ENCODE results near the gene CLSTN3. TPM values are rescaled to one million over a fixed set of nuclear protein-coding genes. Genes with fewer than 3 reads are reported as not detected.

The CLSTN3 gene
- total and polyA plus RNA-seq, 2 of the 13 experiments (the other 11 are each of a cell fraction or from before 2014, with no cell fraction given), result 26.2 to 94.1 TPM

DNA sequence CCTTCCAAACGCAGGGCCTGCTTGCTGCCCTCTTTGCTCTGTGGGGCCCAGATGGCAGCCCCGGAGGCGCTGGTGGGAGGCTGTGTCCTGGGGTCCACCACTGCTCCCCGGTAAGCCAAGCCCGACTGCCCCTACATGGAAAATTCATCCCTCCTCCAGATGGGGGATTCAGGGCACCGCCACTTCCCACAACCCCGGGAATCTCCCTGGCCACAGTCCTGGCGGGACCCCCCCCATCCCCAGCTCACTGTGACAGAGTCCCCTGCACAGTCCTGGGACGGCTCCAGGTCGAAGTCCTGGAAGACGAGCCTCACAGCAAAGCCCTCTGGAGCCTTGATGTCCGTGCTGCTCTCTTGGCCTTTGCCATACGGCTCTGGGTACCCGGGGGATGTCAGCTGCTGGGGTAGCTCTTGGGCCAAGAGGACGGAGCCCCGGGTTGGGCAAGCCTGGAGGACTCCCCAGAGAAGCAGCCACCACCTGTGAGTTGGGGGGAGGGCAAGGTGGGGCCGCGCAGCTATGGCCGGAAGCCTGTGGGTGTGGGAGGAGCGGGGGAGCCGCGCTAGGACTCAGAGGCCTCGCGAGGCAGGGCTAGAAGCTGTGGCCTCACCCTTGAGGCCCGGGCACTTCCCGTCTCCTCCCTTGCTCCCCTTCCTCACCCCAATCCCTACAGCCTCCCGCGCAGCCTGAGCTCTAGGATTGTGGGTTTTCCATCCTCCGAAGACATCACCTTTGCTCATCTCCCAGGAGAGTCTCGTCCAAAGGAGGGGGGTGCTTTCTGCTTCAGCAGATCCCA lies 22.0 kb upstream of the CLSTN3 start (continued):
- 0 out of 2 replicates have a peak, but pooled peaks have one; percentile 25 for TF ChIP-seq ZNF775 (CRISPR knock-in tag; IDR thresholded peaks at IDR 0.05; ENCODE audit: borderline replicate concordance)
- peak; percentile 73; the same call in 1 of the 2 replicates for TF ChIP-seq ZC3H4 (CRISPR knock-in tag; IDR thresholded peaks at IDR 0.05; ENCODE audit: borderline replicate concordance)
- 0 out of 2 replicates have a peak, but pooled peaks have one; percentile 70 for TF ChIP-seq ZNF709 (CRISPR knock-in tag; IDR thresholded peaks at IDR 0.05)
- TF ChIP-seq HBP1 (CRISPR knock-in tag; IDR thresholded peaks at IDR 0.05; ENCODE audit: low read depth), result peak; percentile 47; the same call in 1 of the 2 replicates
- no peak for TF ChIP-seq TRIM24 (CRISPR knock-in tag; IDR thresholded peaks at IDR 0.05)
- peak; percentile 60; the same call in 1 of the 2 replicates for TF ChIP-seq ZNF543 (CRISPR knock-in tag; IDR thresholded peaks at IDR 0.05)
- no peak; the same call in 1 of the 2 replicates for TF ChIP-seq ZNF614 (CRISPR knock-in tag; IDR thresholded peaks at IDR 0.05; ENCODE audit: borderline replicate concordance)
- peak; percentile 66; the same call in 1 of the 2 replicates for TF ChIP-seq BCL3 (CRISPR knock-in tag; IDR thresholded peaks at IDR 0.05)
- peak; percentile 39 for TF ChIP-seq NCOR1 (IDR thresholded peaks at IDR 0.05; ENCODE audit: borderline replicate concordance, low read length)
- TF ChIP-seq NR2F6 (IDR thresholded peaks at IDR 0.05), result no peak
- peak; percentile 55 for TF ChIP-seq NR2F6 (CRISPR knock-in tag; IDR thresholded peaks at IDR 0.05)
- peak; percentile 93 for TF ChIP-seq ZNF121 (CRISPR knock-in tag; IDR thresholded peaks at IDR 0.05)
- TF ChIP-seq, protein P1, sequence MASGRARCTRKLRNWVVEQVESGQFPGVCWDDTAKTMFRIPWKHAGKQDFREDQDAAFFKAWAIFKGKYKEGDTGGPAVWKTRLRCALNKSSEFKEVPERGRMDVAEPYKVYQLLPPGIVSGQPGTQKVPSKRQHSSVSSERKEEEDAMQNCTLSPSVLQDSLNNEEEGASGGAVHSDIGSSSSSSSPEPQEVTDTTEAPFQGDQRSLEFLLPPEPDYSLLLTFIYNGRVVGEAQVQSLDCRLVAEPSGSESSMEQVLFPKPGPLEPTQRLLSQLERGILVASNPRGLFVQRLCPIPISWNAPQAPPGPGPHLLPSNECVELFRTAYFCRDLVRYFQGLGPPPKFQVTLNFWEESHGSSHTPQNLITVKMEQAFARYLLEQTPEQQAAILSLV (CRISPR knock-in tag; IDR thresholded peaks at IDR 0.05; ENCODE audit: borderline replicate concordance), result no peak; the same call in 1 of the 2 replicates
- TF ChIP-seq NRL (CRISPR knock-in tag; IDR thresholded peaks at IDR 0.05; ENCODE audit: borderline replicate concordance), result peak; percentile 82
- 0 out of 2 replicates have a peak, but pooled peaks have one; percentile 78 for TF ChIP-seq ZNF773 (CRISPR knock-in tag; IDR thresholded peaks at IDR 0.05; ENCODE audit: borderline replicate concordance)
- peak; percentile 64; the same call in 1 of the 2 replicates for TF ChIP-seq ZNF256 (CRISPR knock-in tag; conservative IDR thresholded peaks at IDR 0.05)
- TF ChIP-seq KAT8 (CRISPR knock-in tag; IDR thresholded peaks at IDR 0.05), result peak; percentile 62; the same call in 1 of the 2 replicates
- no peak for TF ChIP-seq SUZ12 (IDR thresholded peaks at IDR 0.05; ENCODE audit: low read depth, low read length)
- peak; percentile 46 for TF ChIP-seq POLR2AphosphoS5 (IDR thresholded peaks at IDR 0.05; ENCODE audit: low read depth, low read length)
- no peak for TF ChIP-seq JUND (CRISPR knock-in tag; IDR thresholded peaks at IDR 0.05)
- TF ChIP-seq ZNF34 (CRISPR knock-in tag; IDR thresholded peaks at IDR 0.05; ENCODE audit: borderline replicate concordance), result no peak
- TF ChIP-seq ZNF501 (CRISPR knock-in tag; IDR thresholded peaks at IDR 0.05), result 0 out of 2 replicates have a peak, but pooled peaks have one; percentile 50
- TF ChIP-seq ZNF260 (CRISPR knock-in tag; IDR thresholded peaks at IDR 0.05; ENCODE audit: borderline replicate concordance, low read depth), result 0 out of 2 replicates have a peak, but pooled peaks have one; percentile 40
- peak; percentile 86 for TF ChIP-seq BORCS8-MEF2B (CRISPR knock-in tag; IDR thresholded peaks at IDR 0.05)
- TF ChIP-seq FOXA3 (CRISPR knock-in tag; IDR thresholded peaks at IDR 0.05), result peak; percentile 17; the same call in 1 of the 2 replicates
- 0 out of 2 replicates have a peak, but pooled peaks have one; percentile 72 for TF ChIP-seq TOPORS (CRISPR knock-in tag; IDR thresholded peaks at IDR 0.05)

All from HepG2 (cell line).